GM08714 (cell line): ENCODE results near the gene C11orf91.
A peak's percentile ranks its signal among the peaks of the same experiment; 100 is the strongest.
"Not testable (repeated sequence)": the region's sequence is repeated elsewhere in the genome, so short reads cannot be mapped to it uniquely, and the experiment has no call there.

Experiments
- H3K4me3 ChIP-seq: fragments of 200-500 bp; sonication (Bioruptor generic); 2 replicates; pipeline ENCODE4 v1.5.1; 2014; ENCODE audit warnings: mild to moderate bottlenecking, low read length, inconsistent platforms
- ZNF274 ChIP-seq: IDR thresholded peaks from 2 replicates; pipeline ENCODE4 v1.6.1; 2012; ENCODE audit warnings: mild to moderate bottlenecking, low read depth, low read length

C11orf91 gene, protein sequence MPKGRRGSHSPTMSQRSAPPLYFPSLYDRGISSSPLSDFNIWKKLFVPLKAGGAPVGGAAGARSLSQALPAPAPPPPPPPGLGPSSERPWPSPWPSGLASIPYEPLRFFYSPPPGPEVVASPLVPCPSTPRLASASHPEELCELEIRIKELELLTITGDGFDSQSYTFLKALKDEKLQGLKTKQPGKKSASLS

DNA sequence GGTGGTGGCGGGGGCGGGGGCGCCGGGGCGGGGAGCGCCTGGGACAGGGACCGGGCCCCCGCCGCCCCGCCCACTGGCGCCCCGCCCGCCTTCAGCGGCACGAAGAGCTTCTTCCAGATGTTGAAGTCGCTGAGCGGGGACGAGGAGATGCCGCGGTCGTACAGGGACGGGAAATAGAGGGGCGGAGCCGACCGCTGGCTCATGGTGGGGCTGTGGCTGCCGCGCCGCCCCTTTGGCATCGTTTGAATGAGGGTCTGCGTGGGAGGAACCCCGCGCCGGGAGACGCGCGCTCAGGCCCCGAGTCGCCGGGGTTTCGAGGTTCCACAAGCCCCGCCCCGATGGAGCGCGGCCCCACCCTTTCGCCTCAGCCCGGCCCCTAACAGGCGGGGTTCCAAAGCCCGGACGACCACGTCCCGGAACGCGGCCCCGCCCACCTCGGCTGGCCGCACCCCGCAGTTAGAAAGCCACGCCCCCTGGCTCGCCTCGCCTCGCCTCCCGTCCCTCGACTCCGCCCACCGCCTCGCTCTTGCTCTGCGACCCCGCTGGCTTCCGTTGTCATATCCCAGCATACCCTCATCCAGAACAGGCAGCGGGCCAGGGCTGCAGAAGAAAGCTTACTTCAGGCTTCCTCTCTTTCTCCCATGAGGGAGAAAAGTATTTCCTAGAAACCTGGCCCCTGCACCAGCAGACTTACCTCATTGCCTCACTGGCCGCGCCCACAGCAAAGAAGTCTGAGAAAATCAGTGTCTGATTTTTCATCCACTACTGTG lies at the start of gene C11orf91:
C11orf91 (minus strand) TSS at position 325 of the 770 bp plus-strand sequence; CDS start at position 239, 86 bp downstream.
- no peak for TF ChIP-seq ZNF274
- H3K4me3 ChIP-seq = peak within 1 kb of the TSS; percentile 64; the same call in 1 of the 2 replicates

DNA sequence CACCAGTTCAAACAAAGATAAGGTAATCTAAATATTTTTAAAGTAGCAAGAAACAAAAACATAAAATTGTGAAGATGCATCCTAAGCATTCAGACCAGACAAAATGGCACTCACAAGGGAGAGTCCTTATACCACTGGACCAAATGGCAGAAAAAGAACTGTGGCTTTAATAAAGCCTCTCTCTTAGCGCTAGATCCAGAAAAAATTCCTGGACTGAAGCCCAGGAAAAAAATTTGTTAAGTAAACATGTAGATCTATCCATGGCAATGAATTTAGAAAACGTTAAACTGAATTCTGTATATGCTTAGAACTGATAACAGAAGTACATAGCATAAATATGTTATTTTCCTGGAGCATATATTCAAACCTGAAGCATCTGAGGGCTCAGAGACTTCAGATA lies 47.4 kb upstream of the C11orf91 start:
- H3K4me3 ChIP-seq = no peak overlapping the region
- no peak for TF ChIP-seq ZNF274

DNA sequence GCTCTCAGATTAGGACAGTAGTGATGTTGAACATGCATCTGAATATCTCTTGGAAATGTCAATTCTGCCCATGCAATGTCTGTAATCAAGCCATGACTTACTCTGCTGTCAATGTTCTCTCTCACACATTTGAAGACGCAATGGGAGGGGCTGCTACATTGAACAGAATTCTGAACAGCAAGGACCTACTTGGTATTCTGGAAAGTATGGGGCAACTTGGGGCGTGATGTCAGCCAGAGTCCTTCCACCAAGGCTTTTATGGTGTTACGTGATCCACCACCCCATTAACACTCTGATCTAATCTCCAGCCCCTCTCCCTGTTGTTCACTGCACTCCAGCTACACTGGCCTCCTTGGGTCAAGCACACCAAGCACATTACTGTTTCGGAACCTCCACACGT lies 42.7 kb upstream of the C11orf91 start:
- no peak overlapping the region for H3K4me3 ChIP-seq
- TF ChIP-seq ZNF274 = no peak

DNA sequence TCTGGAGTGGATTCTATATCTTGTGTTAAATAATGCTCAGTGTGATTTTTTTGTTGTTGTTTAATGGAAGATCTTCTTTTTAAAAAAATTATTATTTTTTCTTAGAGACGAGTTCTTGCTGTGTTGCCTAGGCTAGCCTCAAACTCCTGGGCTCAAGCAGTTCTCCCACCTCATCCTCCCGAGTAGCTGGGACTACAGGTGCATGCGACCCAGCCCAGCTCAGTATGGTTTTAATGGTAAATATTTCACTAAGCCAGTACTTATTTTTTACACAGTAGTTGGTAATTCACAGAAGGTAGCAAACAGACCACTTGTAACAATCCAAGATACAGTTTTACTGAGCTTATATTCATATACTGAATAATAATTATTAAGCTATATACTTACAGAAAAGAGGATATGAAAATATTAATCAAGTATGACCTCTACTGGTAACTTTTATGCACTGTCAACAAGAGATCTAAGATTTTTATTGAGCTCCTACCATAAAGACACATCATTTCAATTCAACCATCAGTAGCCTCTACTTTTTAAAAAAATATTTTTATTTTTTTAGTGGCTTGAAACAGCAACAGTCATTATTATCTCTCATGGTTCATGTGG lies 41.7 kb upstream of the C11orf91 start:
- no peak for TF ChIP-seq ZNF274
- no peak overlapping the region for H3K4me3 ChIP-seq

DNA sequence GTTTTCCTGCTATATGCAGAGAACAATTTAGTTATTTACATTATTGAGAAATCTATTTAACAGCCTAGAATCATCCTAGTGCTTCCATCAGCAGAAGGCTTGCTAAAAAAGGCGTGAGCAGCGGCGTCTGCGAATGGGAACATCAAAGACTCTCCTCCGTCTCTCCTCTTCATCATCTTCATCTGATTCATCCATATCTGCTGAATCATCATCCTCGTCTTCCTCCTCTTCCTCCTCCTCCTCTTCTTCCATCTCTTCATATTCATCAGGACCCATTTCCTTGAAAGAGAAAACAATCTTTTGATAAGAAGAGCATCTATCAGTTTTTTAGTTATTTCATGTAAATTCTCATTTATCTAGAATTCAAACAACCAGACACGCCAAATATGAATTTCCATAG lies 41.2 kb upstream of the C11orf91 start:
- no peak overlapping the region for H3K4me3 ChIP-seq
- no peak for TF ChIP-seq ZNF274

DNA sequence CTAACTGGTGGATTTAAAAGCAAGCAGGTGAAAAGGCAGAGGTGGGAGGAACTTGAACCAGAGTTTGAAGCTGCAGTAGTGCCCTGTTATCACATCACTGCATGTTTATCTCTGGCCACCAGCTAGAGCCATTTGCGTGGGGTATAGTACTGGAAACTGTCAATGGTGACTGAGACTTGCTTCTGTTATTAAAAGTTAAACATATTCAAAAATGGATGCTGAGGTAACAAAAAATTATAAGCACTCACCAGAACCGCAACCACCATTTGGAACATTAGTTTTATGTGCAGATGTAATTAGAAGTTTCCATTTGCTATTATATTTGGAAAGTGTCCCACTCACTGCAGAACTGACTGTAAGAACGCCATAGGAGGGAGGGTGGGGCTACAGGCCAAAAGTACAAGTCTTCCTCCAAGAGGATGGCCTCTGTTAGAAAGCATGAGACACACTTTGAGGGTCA lies 36.8 kb upstream of the C11orf91 start:
- TF ChIP-seq ZNF274 = no peak
- no peak overlapping the region for H3K4me3 ChIP-seq

DNA sequence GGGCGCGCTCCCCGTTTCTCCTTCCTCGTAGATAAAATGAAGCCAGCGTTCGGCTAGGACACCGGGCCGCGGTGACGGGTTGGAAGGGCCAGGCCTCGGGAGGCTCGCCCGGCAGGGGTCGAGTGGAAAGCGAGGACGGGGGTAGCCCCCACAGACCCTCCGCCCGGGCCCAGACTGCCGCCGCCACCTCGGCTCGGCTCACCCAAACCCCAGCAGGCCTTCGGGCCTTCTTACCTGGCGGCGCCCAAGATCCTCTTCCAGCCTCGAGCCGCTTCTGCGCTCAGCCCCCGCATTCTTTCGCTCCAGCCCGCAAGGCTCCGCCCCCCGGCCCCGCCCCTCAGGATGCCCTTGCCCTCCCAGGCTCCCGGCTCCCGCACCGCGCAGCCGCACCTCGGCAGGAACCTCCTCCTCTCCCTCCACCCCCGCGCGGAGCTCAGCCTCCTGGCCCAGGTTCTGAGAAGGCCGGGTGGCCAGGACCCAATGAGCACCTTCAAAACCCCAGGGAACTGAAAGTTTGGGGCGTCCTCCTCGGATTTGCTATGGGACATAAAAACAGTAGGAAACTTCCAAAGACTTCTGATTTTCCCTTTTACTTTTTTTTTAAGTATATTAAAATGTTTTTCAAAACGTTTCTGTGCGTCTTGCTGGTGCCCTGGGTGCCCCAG lies 35.7 kb upstream of the C11orf91 start, which contains the start of gene CD59:
CD59 (minus strand) TSS at position 276 of the 665 bp plus-strand sequence. CDS start 13,978 bp downstream, outside the sequence.
- no peak for TF ChIP-seq ZNF274
- peak within 1 kb of the TSS; percentile 81 for H3K4me3 ChIP-seq

DNA sequence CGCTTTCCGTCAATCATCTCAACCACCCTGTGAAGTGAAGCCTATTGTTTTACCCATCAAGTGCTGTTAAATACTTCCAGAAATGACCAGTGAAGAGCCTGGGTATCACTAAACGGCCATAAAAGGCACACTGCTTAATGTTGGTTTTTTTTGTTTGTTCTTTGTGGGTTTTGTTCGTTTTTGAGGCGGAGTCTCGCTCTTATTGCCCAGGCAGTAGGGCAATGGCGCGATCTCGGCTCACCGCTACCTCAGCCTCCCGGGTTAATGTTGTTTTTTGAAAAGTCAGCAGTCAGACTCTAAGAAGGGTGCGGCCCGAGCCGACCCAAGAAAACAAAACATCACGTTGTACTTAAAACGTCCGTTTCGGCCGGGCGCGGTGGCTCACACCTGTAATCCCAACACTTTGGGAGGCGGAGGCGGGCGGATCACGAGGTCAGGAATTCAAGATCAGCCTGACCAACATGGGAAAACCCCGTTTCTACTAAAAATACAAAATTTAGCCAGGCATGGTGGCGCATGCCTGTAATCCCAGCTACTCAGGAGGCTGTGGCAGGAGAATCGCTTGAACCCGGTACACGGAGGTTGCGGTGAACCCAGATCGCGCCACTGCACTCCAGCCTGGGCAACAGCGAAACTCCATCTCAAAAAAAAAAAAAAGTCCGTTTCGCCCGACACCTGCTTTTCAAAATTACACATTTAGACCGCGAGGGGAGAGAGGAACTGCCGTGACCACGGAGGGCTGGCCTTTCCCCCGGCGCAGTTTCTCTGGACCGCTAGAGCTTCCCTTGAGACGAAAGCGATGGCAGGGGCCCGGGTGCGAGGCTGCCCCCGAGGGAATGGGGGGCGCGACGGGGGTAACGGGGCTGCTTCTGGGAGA lies 34.9 kb upstream of the C11orf91 start:
- TF ChIP-seq ZNF274 = no peak
- peak overlapping the region; percentile 81 for H3K4me3 ChIP-seq

DNA sequence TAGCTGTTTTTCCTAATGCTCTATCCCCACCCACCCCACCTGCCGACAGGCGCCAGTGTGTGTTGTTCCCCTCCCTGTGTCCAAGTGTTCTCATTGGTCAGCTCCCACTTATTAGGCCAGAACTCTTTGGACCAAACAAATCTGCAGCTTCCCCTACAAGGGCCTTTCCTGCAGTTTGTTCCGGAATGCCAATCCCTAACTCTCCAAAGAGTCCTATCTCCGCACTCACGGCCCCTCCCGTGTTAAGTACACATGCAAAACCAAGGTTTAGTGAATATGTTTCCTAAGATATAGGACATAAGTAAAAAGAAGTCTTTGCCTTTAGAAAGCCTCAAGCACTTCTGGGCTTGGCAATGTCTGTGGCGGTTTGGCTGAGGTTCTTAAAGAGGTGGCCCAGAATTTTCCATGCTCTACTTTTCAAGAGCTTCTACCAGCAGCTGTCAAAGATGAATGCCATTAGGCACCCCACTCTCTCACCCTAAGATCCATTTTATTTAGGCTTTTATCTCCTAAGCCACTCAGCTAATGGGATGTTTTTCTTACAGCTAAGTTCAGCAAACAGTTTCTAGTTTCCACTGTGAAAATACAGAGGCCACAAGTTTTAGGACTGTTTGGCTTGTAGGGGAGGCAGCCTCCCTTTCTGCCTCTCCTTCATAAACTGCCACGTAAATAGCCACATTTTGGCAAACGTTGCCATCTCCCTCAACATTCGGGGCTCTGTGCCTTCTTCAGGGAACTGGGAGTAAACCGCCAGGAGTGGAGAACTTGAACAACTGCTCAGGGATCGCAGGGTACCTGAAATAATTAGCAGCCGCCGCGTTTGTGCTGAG lies 34.0 kb upstream of the C11orf91 start:
- peak overlapping the region; percentile 81 for H3K4me3 ChIP-seq
- TF ChIP-seq ZNF274 = no peak

DNA sequence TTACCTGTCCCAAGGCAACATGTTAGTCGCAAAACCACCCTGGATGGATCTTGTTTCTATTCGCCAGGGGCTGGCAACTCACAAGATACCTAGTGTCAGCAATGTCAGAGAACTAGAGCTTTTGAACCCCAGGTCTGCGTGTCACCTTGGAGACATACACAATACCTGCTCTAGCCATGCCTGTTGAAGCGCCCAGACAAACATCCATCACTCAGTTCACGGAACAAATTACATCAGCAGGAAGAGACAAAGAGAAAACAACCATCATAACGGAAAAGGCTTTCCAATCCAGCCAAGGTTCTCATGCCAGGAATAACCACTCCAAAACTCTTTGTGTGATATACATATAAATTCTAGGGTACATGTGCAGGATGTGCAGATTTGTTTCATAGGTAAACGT lies 33.4 kb upstream of the C11orf91 start:
- H3K4me3 ChIP-seq = peak overlapping the region; percentile 31; the same call in 1 of the 2 replicates
- TF ChIP-seq ZNF274 = no peak

DNA sequence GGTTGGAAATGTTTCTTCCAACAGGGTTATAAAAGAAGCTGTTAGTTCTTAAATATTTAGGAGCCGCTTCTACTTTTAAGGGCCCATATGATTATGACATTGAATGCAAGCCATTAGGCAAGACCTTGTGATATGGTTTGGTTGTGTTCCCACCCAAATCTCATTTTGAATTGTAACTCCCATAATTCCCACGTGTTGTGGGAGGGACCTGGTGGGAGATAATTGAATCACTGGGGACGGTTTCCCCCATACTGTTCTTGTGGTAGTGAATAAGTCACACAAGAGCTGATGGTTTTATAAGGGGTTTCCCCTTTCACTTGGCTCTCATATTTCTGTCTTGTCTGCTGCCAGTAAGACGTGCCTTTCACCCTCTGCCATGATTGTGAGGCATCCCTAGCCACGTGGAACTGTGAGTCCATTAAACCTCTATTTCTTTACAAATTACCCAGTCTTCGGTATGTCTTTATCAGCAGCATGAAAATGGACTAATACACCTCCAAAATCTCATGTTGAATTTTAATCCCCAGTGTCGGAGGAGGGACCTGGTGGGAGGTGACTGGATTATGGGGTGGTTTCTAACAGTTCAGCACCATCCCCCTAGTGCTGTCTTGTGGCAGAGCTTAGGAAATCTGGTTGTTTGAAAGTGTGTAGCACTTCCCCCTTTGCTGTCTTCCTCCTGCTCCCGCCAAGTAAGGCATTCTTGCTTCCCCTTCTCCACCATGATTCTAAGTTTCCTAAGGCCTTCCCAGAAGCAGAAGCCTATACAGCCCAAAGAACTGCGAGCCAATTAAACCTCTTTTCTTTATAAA lies 31.3 kb upstream of the C11orf91 start:
- TF ChIP-seq ZNF274 = no peak
- H3K4me3 ChIP-seq = peak overlapping the region; percentile 40; the same call in 1 of the 2 replicates

DNA sequence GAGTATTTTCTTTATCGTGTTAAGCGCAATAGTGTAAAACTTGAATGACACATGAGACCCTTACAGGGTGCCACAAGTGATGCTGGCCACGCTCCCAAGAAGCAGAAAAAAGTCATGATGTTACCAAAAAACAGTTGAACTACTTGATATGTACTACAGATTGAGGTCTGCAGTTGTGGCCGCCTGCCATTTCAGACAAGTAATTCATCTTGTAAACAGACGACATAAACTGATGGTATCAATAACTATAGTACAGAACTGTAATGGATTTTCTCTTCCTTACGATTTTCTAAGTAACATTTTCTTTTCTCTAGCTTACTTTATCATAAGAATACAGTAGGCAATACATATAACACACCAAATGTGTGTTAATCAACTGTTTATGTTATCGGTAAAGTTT lies 30.1 kb upstream of the C11orf91 start:
- no peak overlapping the region for H3K4me3 ChIP-seq
- TF ChIP-seq ZNF274 = no peak

DNA sequence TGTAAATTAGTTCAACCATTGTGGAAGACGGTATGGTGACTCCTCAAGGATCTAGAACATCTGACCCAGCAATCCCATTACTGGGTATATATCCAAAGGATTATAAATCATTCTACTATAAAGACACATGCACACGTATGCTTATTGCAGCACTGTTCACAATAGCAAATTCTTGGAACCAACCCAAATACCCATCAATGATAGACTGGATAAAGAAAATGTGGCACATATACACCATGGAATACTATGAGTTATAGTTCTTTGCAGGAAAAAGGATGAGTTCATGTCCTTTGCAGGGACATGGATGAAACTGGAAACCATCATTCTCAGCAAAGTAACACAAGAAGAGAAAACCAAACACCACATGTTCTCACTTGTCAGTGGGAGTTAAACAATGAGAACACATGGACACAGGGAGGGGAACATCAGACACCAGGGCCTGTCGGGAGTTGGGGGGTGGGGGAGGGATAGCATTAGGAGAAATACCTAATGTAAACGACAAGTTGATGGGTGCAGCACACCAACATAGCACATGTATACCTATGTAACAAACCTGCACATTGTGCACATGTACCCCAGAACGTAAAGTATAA lies 28.5 kb upstream of the C11orf91 start:
- H3K4me3 ChIP-seq = not testable (repeated sequence)

DNA sequence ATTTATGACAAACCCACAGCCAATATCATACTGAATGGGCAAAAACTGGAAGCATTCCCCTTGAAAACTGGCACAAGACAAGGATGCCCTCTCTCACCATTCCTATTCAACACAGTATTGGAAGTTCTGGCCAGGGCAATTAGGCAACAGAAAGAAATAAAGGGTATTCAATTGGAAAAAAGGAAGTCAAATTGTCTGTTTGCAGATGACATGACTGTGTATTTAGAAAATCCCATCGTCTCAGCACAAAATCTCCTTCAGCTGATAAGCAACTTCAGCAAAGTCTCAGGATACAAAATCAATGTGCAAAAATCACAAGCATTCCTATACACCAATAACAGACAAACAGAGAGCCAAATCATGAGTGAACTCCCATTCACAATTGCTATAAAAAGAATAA lies 26.9 kb upstream of the C11orf91 start:
- H3K4me3 ChIP-seq = not testable (repeated sequence)
